ENCODE results near the gene FLYWCH2. TPM values are rescaled to one million over a fixed set of nuclear protein-coding genes. Genes with fewer than 3 reads are reported as not detected.

The FLYWCH2 gene
- total and polyA plus RNA-seq, 2 experiments from 2014 or later: 48.6 to 60.3 TPM

DNA sequence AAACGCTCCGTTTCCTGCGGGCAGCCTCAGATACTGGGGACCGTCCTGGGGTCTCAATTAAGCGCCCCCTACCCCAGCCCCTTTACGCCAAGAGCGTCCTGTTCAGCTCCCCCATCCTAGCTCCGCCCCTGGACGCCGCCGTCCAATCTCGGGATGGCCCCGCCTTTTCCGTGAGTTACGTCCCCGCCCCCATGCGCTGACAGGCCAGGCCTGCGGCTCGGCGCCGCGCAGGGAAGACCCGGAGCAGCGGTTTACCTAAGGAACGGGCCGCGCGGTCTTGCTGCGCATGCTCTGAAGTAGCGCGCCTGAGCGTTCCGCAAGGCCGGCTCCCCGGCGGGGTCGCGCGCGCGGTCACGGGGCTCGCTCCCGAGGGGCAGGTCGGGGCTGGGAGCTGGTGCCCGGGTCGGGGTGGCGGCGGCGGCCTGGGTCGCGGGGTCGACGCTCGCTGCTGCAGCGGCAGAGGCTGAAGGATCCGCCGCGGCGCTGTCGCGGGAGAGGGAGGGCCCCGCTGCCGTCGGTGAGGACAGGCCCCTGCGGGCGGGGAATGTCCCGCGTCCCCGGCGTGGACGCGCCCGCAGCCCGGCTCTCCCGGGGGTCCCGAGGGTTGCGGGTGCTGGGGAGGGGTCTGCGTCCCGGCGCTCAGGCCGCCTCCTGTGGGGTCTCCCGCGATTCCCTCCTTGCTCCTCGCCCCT lies 28.8 kb downstream of the FLYWCH2 start, which contains the start of gene FLYWCH1:
FLYWCH1 (plus strand) TSS at position 294 of the 692 bp plus-strand sequence. CDS start 17,755 bp downstream, outside the sequence.
- Histone ChIP-seq H3K9me3 (ENCODE audit: low read depth) (no peaks in the 10 kb centered on the region), H4K20me1 (ENCODE audit: insufficient read depth) (no peaks in the 10 kb centered on the region), H3K36me3 (ENCODE audit: low read depth) (peaks cover 5% of the 10 kb centered on the region; the same call in 1 of the 2 replicates), H3K4me3 (peak within 1 kb of the TSS; percentile 82), H3K4me1 (ENCODE audit: insufficient read depth) (peaks cover 22% of the 10 kb centered on the region), H2AFZ (peak within 1 kb of the TSS; percentile 92), H3K9me2 (ENCODE audit: insufficient read depth) (no peaks in the 10 kb centered on the region), H3K79me2 (ENCODE audit: insufficient read depth) (peaks cover 24% of the 10 kb centered on the region), H3K27me3 (replicated peaks; ENCODE audit: insufficient read depth) (no peaks in the 10 kb centered on the region), H3K9ac (peak within 1 kb of the TSS; percentile 84), H3F3A (ENCODE audit: insufficient read depth) (peaks cover 18% of the 10 kb centered on the region), H3K4me2 (ENCODE audit: unreplicated experiment) (peak within 1 kb of the TSS; percentile 97), H3K27ac (peak within 1 kb of the TSS; percentile 76)
- no peak for TF ChIP-seq EZH2phosphoT487 (IDR thresholded peaks at IDR 0.05; ENCODE audit: insufficient read depth, low read depth)
- no peak for TF ChIP-seq EZH2 (IDR thresholded peaks at IDR 0.05; ENCODE audit: insufficient read depth, poor library complexity, severe bottlenecking)
- peak; percentile 100 for DNase-seq
- in situ Hi-C loops (cut with MboI): no loop called here
- WGBS, 2 experiments (ENCODE audit: low coverage in 1 of 2, low lambda C conversion rate in 2 of 2, missing lambda C conversion rate in 2 of 2): 0 to 1% methylated on average over 40 of the region's 85 CpGs

DNA sequence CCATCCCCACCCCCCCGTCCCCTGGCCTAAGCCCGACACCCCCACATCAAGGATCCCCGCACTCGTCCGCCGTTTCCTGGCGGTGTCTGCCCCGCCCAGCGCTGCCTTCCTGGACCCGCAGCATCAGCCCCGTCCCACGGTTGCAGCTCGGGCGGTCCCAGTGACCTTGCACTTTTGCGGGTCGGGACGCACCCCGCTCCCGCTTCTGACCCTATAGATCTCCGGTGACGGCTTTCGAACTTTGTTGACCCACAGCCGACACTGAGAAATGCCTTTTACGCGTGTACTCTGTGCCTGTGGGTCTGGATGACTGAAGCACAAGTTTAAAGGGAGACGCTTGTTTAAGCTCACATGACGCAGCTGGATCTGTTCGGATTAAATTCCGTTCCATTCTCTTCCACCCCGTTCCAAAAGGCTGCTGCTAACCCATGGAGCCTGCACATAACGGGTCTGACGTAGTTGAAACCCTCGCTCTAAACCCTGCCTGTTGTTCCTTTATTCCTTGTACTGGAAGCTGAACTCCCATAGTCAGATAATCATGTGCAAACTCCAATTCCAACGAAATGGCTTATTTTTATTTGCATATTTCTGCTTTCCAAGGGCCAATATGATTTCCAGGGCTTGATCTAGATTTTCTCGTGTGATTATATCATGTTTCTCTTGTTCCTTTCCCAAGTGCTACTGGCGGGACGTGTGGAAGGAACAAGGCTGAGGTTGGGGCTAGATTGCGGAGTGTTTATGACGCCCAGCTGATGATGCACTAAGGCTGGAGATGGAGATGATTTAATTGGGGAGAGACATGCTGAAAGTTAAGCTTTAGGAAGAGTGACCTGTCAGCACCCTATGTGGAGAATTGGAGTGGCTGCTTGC lies 29.6 kb downstream of the FLYWCH2 start:
- Histone ChIP-seq H3K9ac (peak overlapping the region; percentile 84), H3K4me1 (ENCODE audit: insufficient read depth) (peaks cover 22% of the 10 kb centered on the region), H3K79me2 (ENCODE audit: insufficient read depth) (peaks cover 25% of the 10 kb centered on the region), H3F3A (ENCODE audit: insufficient read depth) (peaks cover 18% of the 10 kb centered on the region), H2AFZ (peak overlapping the region; percentile 81), H3K4me2 (ENCODE audit: unreplicated experiment) (peak overlapping the region; percentile 97), H3K4me3 (peak overlapping the region; percentile 82), H3K9me2 (ENCODE audit: insufficient read depth) (no peaks in the 10 kb centered on the region), H3K36me3 (ENCODE audit: low read depth) (peaks cover 5% of the 10 kb centered on the region; the same call in 1 of the 2 replicates), H3K9me3 (ENCODE audit: low read depth) (no peaks in the 10 kb centered on the region), H3K27me3 (replicated peaks; ENCODE audit: insufficient read depth) (no peaks in the 10 kb centered on the region), H3K27ac (peak overlapping the region; percentile 76), H4K20me1 (ENCODE audit: insufficient read depth) (no peaks in the 10 kb centered on the region)
- WGBS, 2 experiments (ENCODE audit: low coverage in 1 of 2, low lambda C conversion rate in 2 of 2, missing lambda C conversion rate in 2 of 2): 2 to 3% methylated on average over 31 to 39 of the region's 39 CpGs
- in situ Hi-C loops (cut with MboI): no loop called here
- no peak for TF ChIP-seq EZH2phosphoT487 (IDR thresholded peaks at IDR 0.05; ENCODE audit: insufficient read depth, low read depth)
- no peak for TF ChIP-seq EZH2 (IDR thresholded peaks at IDR 0.05; ENCODE audit: insufficient read depth, poor library complexity, severe bottlenecking)
- peak; percentile 84 for DNase-seq

- Histone ChIP-seq H3K79me2 (ENCODE audit: insufficient read depth) (peaks cover 25% of the 10 kb centered on the region), H3K36me3 (ENCODE audit: low read depth) (peaks cover 5% of the 10 kb centered on the region; the same call in 1 of the 2 replicates), H3K4me3 (0 out of 2 replicates have a peak overlapping the region, but pooled peaks have one; percentile 82), H3F3A (ENCODE audit: insufficient read depth) (peaks cover 18% of the 10 kb centered on the region), H3K9ac (no peak overlapping the region; the same call in 1 of the 2 replicates), H3K27me3 (replicated peaks; ENCODE audit: insufficient read depth) (no peaks in the 10 kb centered on the region), H4K20me1 (ENCODE audit: insufficient read depth) (no peaks in the 10 kb centered on the region), H3K4me2 (ENCODE audit: unreplicated experiment) (peak overlapping the region; percentile 97), H3K4me1 (ENCODE audit: insufficient read depth) (peaks cover 22% of the 10 kb centered on the region), H3K9me2 (ENCODE audit: insufficient read depth) (no peaks in the 10 kb centered on the region), H3K9me3 (ENCODE audit: low read depth) (no peaks in the 10 kb centered on the region), H2AFZ (no peak overlapping the region), H3K27ac (no peak overlapping the region)
- WGBS, 2 experiments (ENCODE audit: low coverage in 1 of 2, low lambda C conversion rate in 2 of 2, missing lambda C conversion rate in 2 of 2): 87 to 89% methylated on average over 7 of the region's 7 CpGs
- in situ Hi-C loops (cut with MboI): no loop called here
- TF ChIP-seq EZH2phosphoT487 (IDR thresholded peaks at IDR 0.05; ENCODE audit: insufficient read depth, low read depth) (no peak), EZH2 (IDR thresholded peaks at IDR 0.05; ENCODE audit: insufficient read depth, poor library complexity, severe bottlenecking) (no peak)
- DNase-seq: no peak
These were observed 30.6 kb downstream of the FLYWCH2 start for GRCh38 chr16:2913603-2914002.

DNA sequence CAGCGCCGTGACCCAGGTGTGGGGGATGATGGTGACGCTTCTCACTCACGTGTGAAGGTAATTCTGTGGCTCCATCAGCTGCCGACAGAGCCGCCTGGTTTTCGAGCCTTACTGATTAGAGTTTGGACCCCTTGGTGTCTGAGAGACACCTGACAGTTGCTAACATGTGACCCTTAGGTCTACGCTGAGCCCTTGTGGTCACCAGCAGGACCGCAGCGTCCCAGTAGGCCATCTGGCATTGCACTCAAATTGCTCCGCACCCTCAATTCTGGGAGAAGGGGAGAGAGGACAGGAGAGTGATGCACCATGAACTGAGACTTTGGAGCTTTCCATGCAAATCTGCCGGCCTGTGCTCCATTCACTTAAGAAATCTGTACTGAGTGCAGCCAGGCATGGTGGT lies 31.2 kb downstream of the FLYWCH2 start:
- peaks cover 18% of the 10 kb centered on the region for H3F3A ChIP-seq (ENCODE audit: insufficient read depth)
- H3K27me3 ChIP-seq (replicated peaks; ENCODE audit: insufficient read depth): no peaks in the 10 kb centered on the region
- in situ Hi-C loops (cut with MboI): no loop called here
- H4K20me1 ChIP-seq (ENCODE audit: insufficient read depth): no peaks in the 10 kb centered on the region
- peaks cover 22% of the 10 kb centered on the region for H3K4me1 ChIP-seq (ENCODE audit: insufficient read depth)
- H3K36me3 ChIP-seq (ENCODE audit: low read depth): peaks cover 5% of the 10 kb centered on the region; the same call in 1 of the 2 replicates
- WGBS, 2 experiments (ENCODE audit: low coverage in 1 of 2, low lambda C conversion rate in 2 of 2, missing lambda C conversion rate in 2 of 2): 84 to 87% methylated on average over 12 of the region's 12 CpGs
- peaks cover 25% of the 10 kb centered on the region for H3K79me2 ChIP-seq (ENCODE audit: insufficient read depth)
- no peak for DNase-seq
- H3K9me2 ChIP-seq (ENCODE audit: insufficient read depth): no peaks in the 10 kb centered on the region
- H3K4me3 ChIP-seq: no peak overlapping the region
- no peak overlapping the region for H3K9ac ChIP-seq
- TF ChIP-seq EZH2 (IDR thresholded peaks at IDR 0.05; ENCODE audit: insufficient read depth, poor library complexity, severe bottlenecking) (no peak), EZH2phosphoT487 (IDR thresholded peaks at IDR 0.05; ENCODE audit: insufficient read depth, low read depth) (no peak)
- no peak overlapping the region for H3K4me2 ChIP-seq (ENCODE audit: unreplicated experiment)
- H3K9me3 ChIP-seq (ENCODE audit: low read depth): no peaks in the 10 kb centered on the region
- H3K27ac ChIP-seq: no peak overlapping the region
- no peak overlapping the region for H2AFZ ChIP-seq

Measured in GM23248 (cell line).